CD4-positive, alpha-beta T cell (primary cell): ENCODE measurements around the gene IQGAP2. TPM values are rescaled to one million over a fixed set of nuclear protein-coding genes. Genes with fewer than 3 reads are reported as not detected.
A peak's percentile ranks its signal among the peaks of the same experiment; 100 is the strongest.
"Not testable (repeated sequence)": the region's sequence is repeated elsewhere in the genome, so short reads cannot be mapped to it uniquely, and the experiment has no call there.

Experiments
- ATAC-seq: fragments of 200-7000 bp; cut with Tn5 transposase; one replicate; pipeline ENCODE4 v1.10.0; 2022; ENCODE audit warnings: mild to moderate bottlenecking; ENCODE audit not compliant: poor library complexity
- CTCF ChIA-PET: fragments of 350-600 bp; sonication (Branson Sonifier 250); formaldehyde crosslinking; loops from one replicate; lab custom pipeline; 2021; ENCODE audit warnings: antibody characterized with exemption, inconsistent platforms; lab: Charles Lee
- POLR2A ChIA-PET: fragments of 350-600 bp; sonication (Branson Sonifier 250); formaldehyde crosslinking; loops from one replicate; lab custom pipeline; 2021; ENCODE audit warnings: antibody characterized with exemption, inconsistent platforms; lab: Charles Lee
- DNase-seq, 14 experiments: peaks; one replicate each; pipeline ENCODE4 v3.0.0-alpha.2; 2013 to 2020; ENCODE audit warnings: mixed read lengths in 2 of 14
- H3K27ac ChIP-seq, 2 donors: one replicate each; pipeline versions ENCODE4 v1.5.1 to v1.7.0; 2013; ENCODE audit warnings: low read length in 2 of 2, low read depth in 1 of 2, mild to moderate bottlenecking in 1 of 2
- H3K27me3 ChIP-seq, 2 experiments: 1 replicate in 1 of 2; 2 replicates in 1 of 2; pipeline versions ENCODE4 v1.6.1 to v1.7.0; 2013; ENCODE audit warnings: low read length in 2 of 2, control low read depth in 1 of 2, mild to moderate bottlenecking in 1 of 2, moderate library complexity in 1 of 2; ENCODE audit not compliant: insufficient read depth in 2 of 2, control insufficient read depth in 1 of 2
- H3K36me3 ChIP-seq: one replicate; pipeline ENCODE4 v1.6.1; 2013; ENCODE audit warnings: low read length, control low read depth; ENCODE audit not compliant: insufficient read depth
- H3K4me1 ChIP-seq: one replicate; pipeline ENCODE4 v1.6.1; 2013; ENCODE audit warnings: low read length, control low read depth; ENCODE audit not compliant: insufficient read depth
- H3K4me3 ChIP-seq: one replicate; pipeline ENCODE4 v1.5.1; 2013; ENCODE audit warnings: mild to moderate bottlenecking, low read length, moderate library complexity
- H3K9me3 ChIP-seq, 2 experiments: 1 replicate in 1 of 2; 2 replicates in 1 of 2; pipeline versions ENCODE4 v1.6.1 to v1.7.0; 2013; ENCODE audit warnings: low read length in 2 of 2, mild to moderate bottlenecking in 2 of 2, control low read depth in 1 of 2, moderate library complexity in 1 of 2; ENCODE audit not compliant: control insufficient read depth in 1 of 2, insufficient read depth in 1 of 2
- H3K27ac Mint-ChIP-seq: one replicate; pipeline ENCODE4 v1.8.0; 2020; ENCODE audit warnings: mixed read lengths
- H3K27me3 Mint-ChIP-seq: one replicate; pipeline ENCODE4 v1.8.0; 2021; ENCODE audit warnings: mixed read lengths
- H3K36me3 Mint-ChIP-seq: one replicate; pipeline ENCODE4 v1.8.0; 2021; ENCODE audit warnings: low read depth, mixed read lengths
- H3K4me1 Mint-ChIP-seq: one replicate; pipeline ENCODE4 v1.8.0; 2021; ENCODE audit warnings: low read depth, mixed read lengths
- H3K4me3 Mint-ChIP-seq: one replicate; pipeline ENCODE4 v1.8.0; 2020; ENCODE audit warnings: mild to moderate bottlenecking, mixed read lengths
- H3K9me3 Mint-ChIP-seq: one replicate; pipeline ENCODE4 v1.8.0; 2020; ENCODE audit warnings: mixed read lengths
- CTCF ChIP-seq: fragments of 200-600 bp; IDR thresholded peaks from one replicate; pipeline ENCODE4 v1.8.0; 2022; ENCODE audit warnings: antibody characterized with exemption, mild to moderate bottlenecking
- intact Hi-C, 2 experiments: fragments of 100-400 bp; cut with DNase I in 1 of 2; cut with micrococcal nuclease in 1 of 2; formaldehyde crosslinking; loops; one replicate each; pipeline versions ENCODE4 v1.15.1 to v1.9.0; 2023 to 2025; cut with DNase I, micrococcal nuclease
- total RNA-seq, 174 experiments: library from RNA in 2 of 174; stranded (reverse) in 2 of 174; gene quantifications; one replicate each; pipeline ENCODE4 v1.2.3 and lab custom pipeline; 2021 to 2026

Gene IQGAP2
- total RNA-seq, 2 experiments from 2014 or later, result 58.8 TPM

- Mint-ChIP-seq H3K27me3 (no peaks in the 10 kb centered on the region), H3K27ac (no peak overlapping the region), H3K4me1 (peaks cover 4% of the 10 kb centered on the region), H3K4me3 (no peak overlapping the region), H3K9me3 (no peaks in the 10 kb centered on the region), H3K36me3 (no peaks in the 10 kb centered on the region)
- intact Hi-C loops, result no loop called here
- no peak for TF ChIP-seq CTCF
- H3K4me1 ChIP-seq, result peaks cover 2% of the 10 kb centered on the region
- no peak overlapping the region for H3K27ac ChIP-seq
- no peaks in the 10 kb centered on the region for H3K36me3 ChIP-seq
- CTCF ChIA-PET, result no interaction called here
- DNase-seq, result peak in 2 of 14 experiments; percentile 45 to 56
- no peak for ATAC-seq
- no peaks in the 10 kb centered on the region for H3K9me3 ChIP-seq
- no peak overlapping the region for H3K4me3 ChIP-seq
- H3K27me3 ChIP-seq, result no peaks in the 10 kb centered on the region
- POLR2A ChIA-PET, result no interaction called here
Observed at GRCh38 chr5:76367623-76368371, 35.3 kb upstream of the IQGAP2 start.

GRCh38 chr5:76368941-76369340 is 34.1 kb upstream of the IQGAP2 start:
- H3K9me3 ChIP-seq, result no peaks in the 10 kb centered on the region
- no peaks in the 10 kb centered on the region for H3K9me3 Mint-ChIP-seq
- CTCF ChIA-PET, result interaction anchor here (1.7 kb wide), 1 partner anchor 176 kb away, joined by 4 read pairs; no protein-coding TSS in a partner anchor
- ATAC-seq, result no peak
- intact Hi-C loops, result no loop called here
- peaks cover 1% of the 10 kb centered on the region for H3K4me1 Mint-ChIP-seq
- POLR2A ChIA-PET, result no interaction called here
- TF ChIP-seq CTCF, result no peak
- H3K27ac ChIP-seq, result no peak overlapping the region
- no peak overlapping the region for H3K27ac Mint-ChIP-seq
- no peak overlapping the region for H3K4me3 ChIP-seq
- no peaks in the 10 kb centered on the region for H3K27me3 ChIP-seq
- H3K4me1 ChIP-seq, result peaks cover 2% of the 10 kb centered on the region
- no peak for DNase-seq
- H3K36me3 ChIP-seq, result no peaks in the 10 kb centered on the region
- H3K36me3 Mint-ChIP-seq, result no peaks in the 10 kb centered on the region
- H3K27me3 Mint-ChIP-seq, result no peaks in the 10 kb centered on the region
- no peak overlapping the region for H3K4me3 Mint-ChIP-seq

- H3K4me3 Mint-ChIP-seq, intact Hi-C loops, H3K4me1 ChIP-seq, H3K27me3 Mint-ChIP-seq, H3K27me3 ChIP-seq, ATAC-seq, H3K9me3 ChIP-seq, H3K27ac ChIP-seq, POLR2A ChIA-PET, H3K4me3 ChIP-seq, H3K27ac Mint-ChIP-seq, H3K9me3 Mint-ChIP-seq, H3K36me3 ChIP-seq, H3K4me1 Mint-ChIP-seq, H3K36me3 Mint-ChIP-seq, DNase-seq: not testable (repeated sequence)
- CTCF ChIA-PET, result interaction anchor here (1.7 kb wide), 1 partner anchor 175 kb away, joined by 4 read pairs; no protein-coding TSS in a partner anchor
Observed at GRCh38 chr5:76369668-76370067, 33.4 kb upstream of the IQGAP2 start.

- H3K4me3 ChIP-seq, result no peak overlapping the region
- no peak overlapping the region for H3K27ac ChIP-seq
- Mint-ChIP-seq H3K4me1 (no peaks in the 10 kb centered on the region), H3K36me3 (no peaks in the 10 kb centered on the region), H3K27ac (no peak overlapping the region), H3K9me3 (no peaks in the 10 kb centered on the region), H3K27me3 (no peaks in the 10 kb centered on the region), H3K4me3 (no peak overlapping the region)
- no peak for TF ChIP-seq CTCF
- H3K36me3 ChIP-seq, result no peaks in the 10 kb centered on the region
- no peaks in the 10 kb centered on the region for H3K9me3 ChIP-seq
- intact Hi-C loops, result no loop called here
- ATAC-seq (no peak), DNase-seq (no peak)
- CTCF ChIA-PET, result no interaction called here
- H3K4me1 ChIP-seq, result peaks cover 2% of the 10 kb centered on the region
- POLR2A ChIA-PET, result no interaction called here
- H3K27me3 ChIP-seq, result no peaks in the 10 kb centered on the region
Observed at GRCh38 chr5:76371960-76372322, 31.1 kb upstream of the IQGAP2 start.
